NCI-H524 (cell line): Measurements from ENCODE around the gene KRR1.
A peak's percentile ranks its signal among the peaks of the same experiment; 100 is the strongest.

Source experiments
- DNase-seq, 2 experiments: peaks; one replicate each; lab custom pipeline; 2025; lab: John Stamatoyannopoulos, UW

KRR1 gene

GRCh38 chr12:75511116-75512048 is at the start of gene KRR1:
Gene KRR1 (minus strand): TSS chr12:75511609. CDS start chr12:75511597, 12 bp downstream.
- peak; percentile 94 to 99 for DNase-seq

- DNase-seq: peak in 1 of 2 experiments; percentile 67
Observed at GRCh38 chr12:75560167-75560566, 48.8 kb upstream of the KRR1 start.

GRCh38 chr12:75558287-75558686 is 46.9 kb upstream of the KRR1 start:
- DNase-seq: no peak

- DNase-seq: no peak
Observed at GRCh38 chr12:75556311-75556899, 45.0 kb upstream of the KRR1 start.

- DNase-seq: no peak
Observed at GRCh38 chr12:75554556-75554880, 43.1 kb upstream of the KRR1 start.

DNA sequence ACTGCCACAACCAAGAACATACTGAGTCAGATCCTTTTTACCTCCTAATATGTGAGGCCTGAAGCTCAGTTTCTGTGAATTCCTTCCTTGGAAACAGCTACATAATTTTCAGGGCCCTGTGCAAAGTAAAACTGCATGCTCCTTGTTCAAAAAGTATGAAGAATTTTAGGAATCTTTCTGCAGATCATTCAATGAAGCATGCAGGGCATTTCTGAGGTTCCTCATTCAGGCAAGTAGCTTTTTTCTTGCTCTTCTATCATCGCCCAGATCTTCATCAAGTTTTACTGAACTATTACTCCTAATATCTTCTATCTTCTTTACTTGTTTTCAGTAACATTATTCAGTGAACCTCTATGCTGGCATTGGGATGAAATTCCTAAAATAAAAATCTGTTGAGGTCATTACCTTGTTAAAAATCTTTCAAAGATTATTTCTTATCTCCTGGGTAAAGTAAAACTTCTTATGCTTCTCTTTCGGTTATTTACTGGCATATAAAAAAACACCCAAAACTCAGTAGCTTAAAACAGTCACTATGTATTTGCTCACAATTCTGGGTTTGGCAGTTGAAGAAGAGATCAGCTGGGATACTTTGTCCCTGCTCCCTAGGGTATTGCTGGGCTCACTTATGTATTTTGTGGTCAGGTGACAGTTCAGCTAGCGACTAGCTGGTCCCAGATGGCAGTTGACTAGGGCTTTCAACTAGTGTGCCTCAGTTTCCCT is 42.6 kb upstream of the KRR1 start:
- DNase-seq: no peak

- no peak for DNase-seq
Observed at GRCh38 chr12:75553398-75553797, 42.0 kb upstream of the KRR1 start.

DNA sequence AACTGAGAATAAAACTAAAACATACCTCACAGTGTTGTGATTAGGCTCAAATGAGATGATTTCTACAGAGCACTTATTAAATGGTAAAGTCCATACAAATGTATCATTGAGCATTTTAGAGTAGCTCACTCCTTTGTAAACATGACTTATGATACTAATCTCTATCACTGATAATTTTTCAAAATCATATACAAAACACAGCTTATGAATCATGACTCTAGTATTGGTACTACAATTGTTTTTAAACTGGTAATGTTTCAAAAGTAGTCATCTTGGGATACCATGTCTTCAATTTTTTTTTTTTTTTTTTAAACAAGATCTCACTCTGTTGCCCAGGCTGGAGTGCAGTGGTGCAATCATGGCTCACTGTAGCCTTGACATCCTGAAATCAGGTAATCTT is 40.1 kb upstream of the KRR1 start:
- DNase-seq: no peak

GRCh38 chr12:75550401-75551240 is 39.2 kb upstream of the KRR1 start:
- peak in 1 of 2 experiments; percentile 24 for DNase-seq

- DNase-seq: no peak
Observed at GRCh38 chr12:75549989-75550388, 38.6 kb upstream of the KRR1 start.

- DNase-seq: no peak
Observed at GRCh38 chr12:75548879-75549278, 37.5 kb upstream of the KRR1 start.

GRCh38 chr12:75545636-75546035 is 34.2 kb upstream of the KRR1 start:
- peak; percentile 22 to 86 for DNase-seq

- no peak for DNase-seq
Observed at GRCh38 chr12:75543529-75543928, 32.1 kb upstream of the KRR1 start.

- peak in 1 of 2 experiments; percentile 6 for DNase-seq
Observed at GRCh38 chr12:75542942-75543341, 31.5 kb upstream of the KRR1 start.

GRCh38 chr12:75539889-75540288 is 28.5 kb upstream of the KRR1 start:
- DNase-seq: no peak

GRCh38 chr12:75533239-75533638 is 21.8 kb upstream of the KRR1 start:
- no peak for DNase-seq

- no peak for DNase-seq
Observed at GRCh38 chr12:75529826-75530225, 18.4 kb upstream of the KRR1 start.

GRCh38 chr12:75529316-75529715 is 17.9 kb upstream of the KRR1 start:
- DNase-seq: no peak

DNA sequence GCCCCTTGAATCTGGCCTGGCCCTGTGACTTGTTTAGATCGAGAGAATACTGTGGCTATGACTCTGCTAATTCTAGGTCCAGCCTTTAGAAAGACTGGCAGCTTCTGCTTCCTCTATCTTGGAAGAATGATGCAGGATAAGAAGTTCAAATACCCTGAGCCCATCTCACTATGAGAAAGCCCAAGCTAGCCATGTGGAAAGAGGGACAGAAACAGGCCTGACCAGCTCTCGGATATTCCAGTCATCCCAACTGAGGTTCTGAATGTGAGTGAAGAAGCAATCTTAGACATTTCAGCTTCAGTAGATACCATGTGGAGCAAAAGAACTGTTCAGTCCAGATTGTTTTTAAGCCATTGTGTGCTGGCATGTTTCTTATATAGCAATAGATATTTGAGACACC is 17.3 kb upstream of the KRR1 start:
- no peak for DNase-seq

DNA sequence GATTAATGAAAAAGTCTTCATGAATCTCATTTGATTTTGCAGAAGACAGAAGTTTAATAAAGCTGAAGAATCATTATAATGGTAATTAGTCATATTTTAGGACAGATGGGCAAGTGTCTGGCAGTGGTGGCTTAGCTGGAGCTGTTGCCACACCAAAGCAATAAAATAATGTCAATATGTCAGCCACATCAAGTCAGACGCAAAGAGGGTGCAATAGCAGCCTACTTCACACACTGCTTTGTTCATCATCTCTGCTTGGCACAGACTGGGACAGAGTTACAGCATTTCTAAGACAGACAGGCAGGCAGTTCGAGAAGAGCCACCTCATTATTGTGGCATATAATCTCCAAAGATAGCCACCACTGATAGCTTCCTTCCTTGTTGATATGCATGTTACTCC is 16.9 kb upstream of the KRR1 start:
- peak; percentile 30 to 85 for DNase-seq

DNA sequence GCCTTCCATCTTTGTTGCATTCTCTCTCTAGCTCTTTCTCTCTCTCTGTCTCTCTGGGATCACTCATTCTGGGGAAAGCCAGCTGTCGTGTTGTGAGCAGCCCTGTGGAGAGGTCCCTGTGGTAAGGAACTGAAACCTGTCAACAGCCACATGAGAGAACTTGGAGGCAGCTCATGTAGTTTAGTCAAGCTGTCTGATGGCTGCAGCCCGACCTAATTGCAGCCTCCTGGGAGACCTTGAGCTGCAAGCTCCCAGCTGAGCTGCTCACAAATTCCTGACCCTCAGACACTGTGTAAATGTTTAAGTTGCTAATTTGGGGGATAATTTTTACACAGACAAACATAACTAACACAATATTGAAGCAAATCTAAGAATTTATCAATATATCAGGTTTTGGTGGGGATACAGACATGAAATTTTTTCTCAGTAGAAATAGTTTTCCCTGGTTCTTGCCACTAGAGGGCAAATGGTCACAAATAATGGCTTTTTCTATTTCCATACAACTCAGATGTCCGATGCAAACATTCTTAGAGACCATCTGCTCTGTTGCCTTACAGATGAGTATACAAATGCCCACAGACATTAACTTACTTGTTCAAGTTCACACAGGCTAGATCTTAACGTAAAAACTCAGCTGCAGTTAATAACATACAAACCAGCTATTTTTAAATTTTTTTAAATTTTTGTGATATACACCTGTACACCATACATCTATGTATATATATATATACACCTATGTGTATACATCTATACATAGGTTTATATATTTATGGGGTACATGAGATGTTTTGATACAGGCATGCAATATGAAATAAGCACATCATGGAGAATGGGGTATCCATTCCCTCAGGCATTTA is 15.5 kb upstream of the KRR1 start:
- peak; percentile 90 to 94 for DNase-seq
